Measurements from ENCODE around the gene COPG2. TPM values are rescaled to one million over a fixed set of nuclear protein-coding genes. Genes with fewer than 3 reads are reported as not detected.
"Not testable (repeated sequence)": the region's sequence is repeated elsewhere in the genome, so short reads cannot be mapped to it uniquely, and the experiment has no call there.

Gene COPG2
- total RNA-seq, 1 experiment from 2014 or later, result 26.0 TPM

DNA sequence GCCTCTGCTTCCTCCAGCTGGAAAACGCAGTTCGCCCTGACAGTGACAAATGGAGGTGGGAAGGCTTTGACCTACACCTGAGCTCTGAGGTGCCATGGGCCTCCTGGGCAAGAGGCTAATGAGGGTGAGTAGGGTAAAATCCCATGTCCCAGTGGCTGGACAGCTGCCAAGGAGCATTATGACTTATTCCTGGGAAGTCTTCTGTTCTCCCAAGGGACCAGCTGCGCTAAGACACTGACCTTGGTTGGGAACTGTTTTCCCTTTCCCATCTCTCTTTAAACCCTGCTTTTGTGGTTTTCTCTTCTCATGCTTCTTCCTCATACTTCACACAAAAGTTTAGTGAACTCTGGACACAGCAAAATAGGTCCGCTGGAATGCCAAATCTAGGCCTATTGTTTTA is 72.6 kb downstream of the COPG2 start:
- Histone ChIP-seq H3K27ac (ENCODE audit: low read length) (no peak overlapping the region), H3K4me3 (ENCODE audit: low read depth in 2 of 2, low read length in 2 of 2) (no peak overlapping the region), H3K4me1 (ENCODE audit: control insufficient read depth, insufficient read depth, low read length) (no peaks in the 10 kb centered on the region), H3K27me3 (ENCODE audit: control insufficient read depth, insufficient read depth, low read length) (no peaks in the 10 kb centered on the region), H3K36me3 (ENCODE audit: control insufficient read depth, insufficient read depth, low read length) (no peaks in the 10 kb centered on the region), H3K9me3 (ENCODE audit: control insufficient read depth, insufficient read depth, low read depth, low read length) (no peaks in the 10 kb centered on the region)
- ATAC-seq (no peak), DNase-seq (ENCODE audit: low read depth, low spot score) (no peak)
- in situ Hi-C loops (cut with HindIII; ENCODE audit: low pct_unique_long_range_greater_than_20kb, low sequenced_read_pairs) (no loop called here), intact Hi-C loops (cut with micrococcal nuclease; ENCODE audit: unreplicated experiment) (no loop called here)
- ChIA-PET POLR2A (interaction anchor here (0.8 kb wide), 1 partner anchor 218 kb away, joined by 3 read pairs; no protein-coding TSS in a partner anchor), CTCF (no interaction called here)
- TF ChIP-seq POLR2AphosphoS5 (IDR thresholded peaks at IDR 0.05; ENCODE audit: low read depth, low read length) (no peak), SIN3A (IDR thresholded peaks at IDR 0.05; ENCODE audit: borderline replicate concordance, insufficient read depth, low read depth, low read length) (no peak), TCF7L2 (IDR thresholded peaks at IDR 0.05; ENCODE audit: low read depth, low read length) (no peak)
- TF ChIP-seq, protein P1, sequence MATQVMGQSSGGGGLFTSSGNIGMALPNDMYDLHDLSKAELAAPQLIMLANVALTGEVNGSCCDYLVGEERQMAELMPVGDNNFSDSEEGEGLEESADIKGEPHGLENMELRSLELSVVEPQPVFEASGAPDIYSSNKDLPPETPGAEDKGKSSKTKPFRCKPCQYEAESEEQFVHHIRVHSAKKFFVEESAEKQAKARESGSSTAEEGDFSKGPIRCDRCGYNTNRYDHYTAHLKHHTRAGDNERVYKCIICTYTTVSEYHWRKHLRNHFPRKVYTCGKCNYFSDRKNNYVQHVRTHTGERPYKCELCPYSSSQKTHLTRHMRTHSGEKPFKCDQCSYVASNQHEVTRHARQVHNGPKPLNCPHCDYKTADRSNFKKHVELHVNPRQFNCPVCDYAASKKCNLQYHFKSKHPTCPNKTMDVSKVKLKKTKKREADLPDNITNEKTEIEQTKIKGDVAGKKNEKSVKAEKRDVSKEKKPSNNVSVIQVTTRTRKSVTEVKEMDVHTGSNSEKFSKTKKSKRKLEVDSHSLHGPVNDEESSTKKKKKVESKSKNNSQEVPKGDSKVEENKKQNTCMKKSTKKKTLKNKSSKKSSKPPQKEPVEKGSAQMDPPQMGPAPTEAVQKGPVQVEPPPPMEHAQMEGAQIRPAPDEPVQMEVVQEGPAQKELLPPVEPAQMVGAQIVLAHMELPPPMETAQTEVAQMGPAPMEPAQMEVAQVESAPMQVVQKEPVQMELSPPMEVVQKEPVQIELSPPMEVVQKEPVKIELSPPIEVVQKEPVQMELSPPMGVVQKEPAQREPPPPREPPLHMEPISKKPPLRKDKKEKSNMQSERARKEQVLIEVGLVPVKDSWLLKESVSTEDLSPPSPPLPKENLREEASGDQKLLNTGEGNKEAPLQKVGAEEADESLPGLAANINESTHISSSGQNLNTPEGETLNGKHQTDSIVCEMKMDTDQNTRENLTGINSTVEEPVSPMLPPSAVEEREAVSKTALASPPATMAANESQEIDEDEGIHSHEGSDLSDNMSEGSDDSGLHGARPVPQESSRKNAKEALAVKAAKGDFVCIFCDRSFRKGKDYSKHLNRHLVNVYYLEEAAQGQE (IDR thresholded peaks at IDR 0.05; ENCODE audit: insufficient read depth in 1 of 2, low read depth in 2 of 2, low read length in 1 of 2), result no peak
- TF ChIP-seq, protein P2, sequence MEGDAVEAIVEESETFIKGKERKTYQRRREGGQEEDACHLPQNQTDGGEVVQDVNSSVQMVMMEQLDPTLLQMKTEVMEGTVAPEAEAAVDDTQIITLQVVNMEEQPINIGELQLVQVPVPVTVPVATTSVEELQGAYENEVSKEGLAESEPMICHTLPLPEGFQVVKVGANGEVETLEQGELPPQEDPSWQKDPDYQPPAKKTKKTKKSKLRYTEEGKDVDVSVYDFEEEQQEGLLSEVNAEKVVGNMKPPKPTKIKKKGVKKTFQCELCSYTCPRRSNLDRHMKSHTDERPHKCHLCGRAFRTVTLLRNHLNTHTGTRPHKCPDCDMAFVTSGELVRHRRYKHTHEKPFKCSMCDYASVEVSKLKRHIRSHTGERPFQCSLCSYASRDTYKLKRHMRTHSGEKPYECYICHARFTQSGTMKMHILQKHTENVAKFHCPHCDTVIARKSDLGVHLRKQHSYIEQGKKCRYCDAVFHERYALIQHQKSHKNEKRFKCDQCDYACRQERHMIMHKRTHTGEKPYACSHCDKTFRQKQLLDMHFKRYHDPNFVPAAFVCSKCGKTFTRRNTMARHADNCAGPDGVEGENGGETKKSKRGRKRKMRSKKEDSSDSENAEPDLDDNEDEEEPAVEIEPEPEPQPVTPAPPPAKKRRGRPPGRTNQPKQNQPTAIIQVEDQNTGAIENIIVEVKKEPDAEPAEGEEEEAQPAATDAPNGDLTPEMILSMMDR (IDR thresholded peaks at IDR 0.05), result no peak
- BruUV-seq (replicated peaks), result no TSS peak

DNA sequence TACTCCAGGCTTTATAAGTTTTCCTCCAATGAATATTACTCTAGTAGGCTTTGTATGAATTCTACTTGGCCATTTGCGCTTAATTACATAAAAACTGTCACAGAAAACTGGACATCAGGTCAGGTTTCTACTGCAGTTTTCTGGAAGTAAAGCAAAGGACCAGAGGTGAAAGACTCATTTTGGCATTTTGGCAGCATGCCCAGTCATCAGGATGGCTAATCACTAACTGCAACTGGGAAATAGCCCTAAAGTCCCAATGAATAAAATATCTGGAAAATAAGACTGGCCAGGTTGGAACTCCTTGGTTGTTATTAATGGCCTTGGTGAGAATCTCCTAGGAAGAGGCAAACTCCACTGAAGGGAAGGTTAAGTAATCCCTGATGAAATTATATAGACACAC is 75.5 kb downstream of the COPG2 start:
- Histone ChIP-seq H3K27me3 (ENCODE audit: control insufficient read depth, insufficient read depth, low read length) (no peaks in the 10 kb centered on the region), H3K36me3 (ENCODE audit: control insufficient read depth, insufficient read depth, low read length) (no peaks in the 10 kb centered on the region), H3K4me1 (ENCODE audit: control insufficient read depth, insufficient read depth, low read length) (no peaks in the 10 kb centered on the region), H3K27ac (ENCODE audit: low read length) (no peak overlapping the region), H3K4me3 (ENCODE audit: low read depth in 2 of 2, low read length in 2 of 2) (no peak overlapping the region), H3K9me3 (ENCODE audit: control insufficient read depth, insufficient read depth, low read depth, low read length) (no peaks in the 10 kb centered on the region)
- ChIA-PET POLR2A (no interaction called here), CTCF (no interaction called here)
- in situ Hi-C loops (cut with HindIII; ENCODE audit: low pct_unique_long_range_greater_than_20kb, low sequenced_read_pairs) (no loop called here), intact Hi-C loops (cut with micrococcal nuclease; ENCODE audit: unreplicated experiment) (no loop called here)
- no peak for TF ChIP-seq TCF7L2 (IDR thresholded peaks at IDR 0.05; ENCODE audit: low read depth, low read length)
- no peak for TF ChIP-seq POLR2AphosphoS5 (IDR thresholded peaks at IDR 0.05; ENCODE audit: low read depth, low read length)
- TF ChIP-seq, protein P1 (IDR thresholded peaks at IDR 0.05; ENCODE audit: insufficient read depth in 1 of 2, low read depth in 2 of 2, low read length in 1 of 2), result no peak
- TF ChIP-seq, protein P2 (IDR thresholded peaks at IDR 0.05), result no peak
- ATAC-seq (no peak), DNase-seq (ENCODE audit: low read depth, low spot score) (no peak)
- no TSS peak for BruUV-seq (replicated peaks)

DNA sequence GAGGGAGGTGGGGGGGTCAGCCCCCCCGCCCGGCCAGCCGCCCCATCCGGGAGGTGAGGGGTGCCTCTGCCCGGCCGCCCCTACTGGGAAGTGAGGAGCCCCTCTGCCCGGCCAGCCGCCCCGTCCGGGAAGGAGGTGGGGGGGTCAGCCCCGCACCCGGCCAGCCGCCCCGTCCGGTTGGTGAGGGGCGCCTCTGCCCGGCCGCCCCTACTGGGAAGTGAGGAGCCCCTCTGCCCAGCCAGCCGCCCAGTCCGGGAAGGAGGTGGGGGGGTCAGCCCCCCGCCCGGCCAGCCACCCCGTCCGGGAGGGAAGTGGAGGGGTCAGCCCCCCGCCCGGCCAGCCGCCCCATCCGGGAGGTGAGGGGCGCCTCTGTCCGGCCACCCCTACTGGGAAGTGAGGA is 77.1 kb downstream of the COPG2 start:
- H3K36me3 ChIP-seq (ENCODE audit: control insufficient read depth, insufficient read depth, low read length); H3K9me3 ChIP-seq (ENCODE audit: control insufficient read depth, insufficient read depth, low read depth, low read length); H3K4me3 ChIP-seq (ENCODE audit: low read depth in 2 of 2, low read length in 2 of 2); intact Hi-C loops (cut with micrococcal nuclease; ENCODE audit: unreplicated experiment); H3K27me3 ChIP-seq (ENCODE audit: control insufficient read depth, insufficient read depth, low read length); in situ Hi-C loops (cut with HindIII; ENCODE audit: low pct_unique_long_range_greater_than_20kb, low sequenced_read_pairs); BruUV-seq (replicated peaks); CTCF ChIA-PET; POLR2A ChIA-PET; H3K4me1 ChIP-seq (ENCODE audit: control insufficient read depth, insufficient read depth, low read length); H3K27ac ChIP-seq (ENCODE audit: low read length); ATAC-seq; DNase-seq (ENCODE audit: low read depth, low spot score): not testable (repeated sequence)

DNA sequence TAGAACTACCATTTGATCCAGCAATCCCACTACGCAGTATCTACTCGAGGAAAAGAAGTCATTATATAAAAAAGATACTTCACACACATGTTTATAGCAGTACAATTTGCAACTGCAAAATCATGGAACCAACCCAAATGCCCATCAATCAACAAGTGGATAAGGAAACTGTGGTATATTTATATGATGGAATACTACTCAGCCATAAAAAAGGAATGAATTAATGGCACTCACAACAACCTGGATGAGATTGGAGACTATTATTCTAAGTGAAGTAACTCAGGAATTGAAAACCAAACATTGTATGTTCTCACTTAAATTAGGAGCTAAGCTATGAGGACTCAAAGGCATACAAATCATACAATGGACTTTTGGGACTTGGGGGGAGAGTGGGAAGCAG is 82.6 kb downstream of the COPG2 start:
- ATAC-seq; POLR2A ChIA-PET; H3K4me3 ChIP-seq (ENCODE audit: low read depth in 2 of 2, low read length in 2 of 2); intact Hi-C loops (cut with micrococcal nuclease; ENCODE audit: unreplicated experiment); DNase-seq (ENCODE audit: low read depth, low spot score); H3K9me3 ChIP-seq (ENCODE audit: control insufficient read depth, insufficient read depth, low read depth, low read length); H3K27me3 ChIP-seq (ENCODE audit: control insufficient read depth, insufficient read depth, low read length); CTCF ChIA-PET; BruUV-seq (replicated peaks); H3K27ac ChIP-seq (ENCODE audit: low read length); in situ Hi-C loops (cut with HindIII; ENCODE audit: low pct_unique_long_range_greater_than_20kb, low sequenced_read_pairs); H3K4me1 ChIP-seq (ENCODE audit: control insufficient read depth, insufficient read depth, low read length); H3K36me3 ChIP-seq (ENCODE audit: control insufficient read depth, insufficient read depth, low read length): not testable (repeated sequence)

All from Panc1 (cell line).